GM18526 (cell line): ENCODE results near the gene ZNRD2.

Experiments used
- POLR2A ChIP-seq: IDR thresholded peaks from 3 replicates; pipeline ENCODE4 v1.6.1; 2011; ENCODE audit not compliant: insufficient read length; ENCODE audit errors: extremely low read depth

Gene ZNRD2

GRCh38 chr11:65588199-65589054 lies 18.1 kb downstream of the ZNRD2 start:
- peak; percentile 24 for TF ChIP-seq POLR2A

GRCh38 chr11:65589444-65590239 lies 19.4 kb downstream of the ZNRD2 start:
- no peak for TF ChIP-seq POLR2A

- TF ChIP-seq POLR2A, result no peak
These were observed 20.0 kb downstream of the ZNRD2 start for GRCh38 chr11:65590240-65590738.

GRCh38 chr11:65591939-65592857 lies 21.9 kb downstream of the ZNRD2 start:
- no peak for TF ChIP-seq POLR2A

- TF ChIP-seq POLR2A, result no peak
These were observed 22.7 kb downstream of the ZNRD2 start for GRCh38 chr11:65592858-65593517.

- peak; percentile 9 for TF ChIP-seq POLR2A
These were observed 23.5 kb downstream of the ZNRD2 start for GRCh38 chr11:65593518-65594414.

- TF ChIP-seq POLR2A, result no peak
These were observed 24.9 kb downstream of the ZNRD2 start for GRCh38 chr11:65595131-65595530.

- TF ChIP-seq POLR2A, result no peak
These were observed 25.4 kb downstream of the ZNRD2 start, which contains the start of gene KCNK7 for GRCh38 chr11:65595543-65596281. KCNK7 (minus strand) TSS chr11:65595800; CDS start chr11:65595772, 28 bp downstream.

GRCh38 chr11:65596520-65596919 lies 26.2 kb downstream of the ZNRD2 start:
- no peak for TF ChIP-seq POLR2A

- TF ChIP-seq POLR2A, result no peak
These were observed 28.0 kb downstream of the ZNRD2 start for GRCh38 chr11:65598258-65598699.

GRCh38 chr11:65599216-65599954 lies 29.1 kb downstream of the ZNRD2 start:
- TF ChIP-seq POLR2A, result no peak

GRCh38 chr11:65599955-65600246 lies 29.6 kb downstream of the ZNRD2 start:
- no peak for TF ChIP-seq POLR2A
